Neuronal stem cell (in vitro differentiated cells): Measurements from ENCODE around the gene CRBN. TPM values are rescaled to one million over a fixed set of nuclear protein-coding genes. Genes with fewer than 3 reads are reported as not detected.

Experiments
- DNase-seq: peaks from one replicate; pipeline ENCODE4 v3.0.0-alpha.2; 2013; ENCODE audit warnings: low spot score
- H2AFZ ChIP-seq: one replicate; pipeline ENCODE4 v1.6.1; 2013; ENCODE audit warnings: mild to moderate bottlenecking, low read length, inconsistent platforms
- H2AK5ac ChIP-seq: 2 replicates; pipeline ENCODE4 v1.6.1; 2013; ENCODE audit warnings: low read depth, mild to moderate bottlenecking, inconsistent platforms, low read length, moderate library complexity, mixed read lengths
- H2BK120ac ChIP-seq: 2 replicates; pipeline ENCODE4 v1.6.1; 2013; ENCODE audit warnings: low read depth, mild to moderate bottlenecking, inconsistent platforms, low read length, moderate library complexity, mixed read lengths
- H2BK12ac ChIP-seq: one replicate; pipeline ENCODE4 v1.6.1; 2013; ENCODE audit warnings: low read length, inconsistent platforms
- H2BK15ac ChIP-seq: 2 replicates; pipeline ENCODE4 v1.6.1; 2013; ENCODE audit warnings: mild to moderate bottlenecking, low read length, inconsistent platforms, mixed read lengths
- H2BK5ac ChIP-seq: one replicate; pipeline ENCODE4 v1.6.1; 2013; ENCODE audit warnings: inconsistent platforms, mild to moderate bottlenecking, low read length, moderate library complexity
- H3K14ac ChIP-seq: one replicate; pipeline ENCODE4 v1.6.1; 2013; ENCODE audit warnings: low read length, inconsistent platforms
- H3K18ac ChIP-seq: 2 replicates; pipeline ENCODE4 v1.6.1; 2013; ENCODE audit warnings: low read length, inconsistent platforms
- H3K23ac ChIP-seq: 2 replicates; pipeline ENCODE4 v1.6.1; 2013; ENCODE audit warnings: low read depth, mild to moderate bottlenecking, mixed read lengths, low read length, inconsistent platforms; ENCODE audit not compliant: poor library complexity
- H3K27ac ChIP-seq: replicated peaks from 3 replicates; pipeline ENCODE4 v1.5.1; 2013; ENCODE audit warnings: low read length, inconsistent platforms
- H3K27me3 ChIP-seq, 3 experiments: 2 replicates each; pipeline ENCODE4 v1.6.1; 2013; ENCODE audit warnings: low read length in 3 of 3, mild to moderate bottlenecking in 2 of 3, inconsistent platforms in 1 of 3, low read depth in 1 of 3, mixed read lengths in 1 of 3, moderate library complexity in 1 of 3; ENCODE audit not compliant: control insufficient read depth in 3 of 3, insufficient read depth in 3 of 3
- H3K36me3 ChIP-seq, 2 donors: replicated peaks in 1 of 2; 2 replicates each; pipeline ENCODE4 v1.6.1; 2013; ENCODE audit warnings: low read length in 2 of 2; ENCODE audit not compliant: control insufficient read depth in 2 of 2, insufficient read depth in 2 of 2
- H3K4ac ChIP-seq: 2 replicates; pipeline ENCODE4 v1.6.1; 2013; ENCODE audit warnings: inconsistent platforms, mild to moderate bottlenecking, low read length, moderate library complexity
- H3K4me1 ChIP-seq, 2 donors: 1 replicate in 1 of 2; 2 replicates in 1 of 2; pipeline ENCODE4 v1.6.1; 2013; ENCODE audit warnings: low read length in 2 of 2, low read depth in 1 of 2; ENCODE audit not compliant: control insufficient read depth in 2 of 2, insufficient read depth in 1 of 2
- H3K4me2 ChIP-seq: one replicate; pipeline ENCODE4 v1.6.1; 2013; ENCODE audit warnings: mild to moderate bottlenecking, low read length, inconsistent platforms; ENCODE audit not compliant: insufficient read depth, poor library complexity, severe bottlenecking
- H3K4me3 ChIP-seq, 2 donors: 2 replicates each; pipeline ENCODE4 v1.5.1; 2013; ENCODE audit warnings: low read length in 2 of 2, mild to moderate bottlenecking in 2 of 2, inconsistent platforms in 1 of 2, moderate library complexity in 1 of 2
- H3K79me1 ChIP-seq: one replicate; pipeline ENCODE4 v1.6.1; 2013; ENCODE audit warnings: low read depth, mild to moderate bottlenecking, inconsistent platforms, low read length, moderate library complexity
- H3K9ac ChIP-seq: one replicate; pipeline ENCODE4 v1.6.1; 2013; ENCODE audit warnings: mild to moderate bottlenecking, low read depth, low read length, inconsistent platforms; ENCODE audit not compliant: poor library complexity
- H3K9me3 ChIP-seq, 2 donors: replicated peaks in 1 of 2; 2 replicates each; pipeline versions ENCODE3 to v1.6.1; 2013; ENCODE audit warnings: low read length in 2 of 2, mild to moderate bottlenecking in 2 of 2, inconsistent platforms in 1 of 2, low read depth in 1 of 2, mixed read lengths in 1 of 2, moderate library complexity in 1 of 2; ENCODE audit not compliant: control insufficient read depth in 2 of 2, insufficient read depth in 1 of 2
- H4K8ac ChIP-seq: one replicate; pipeline ENCODE4 v1.6.1; 2013; ENCODE audit warnings: low read depth, mild to moderate bottlenecking, inconsistent platforms, low read length, moderate library complexity
- H4K91ac ChIP-seq: one replicate; pipeline ENCODE4 v1.6.1; 2013; ENCODE audit warnings: low read length, low read depth, mild to moderate bottlenecking, inconsistent platforms; ENCODE audit not compliant: poor library complexity
- WGBS, 2 donors: extraction: QIAGEN DNeasy Blood & Tissue Kit; methylation state at CpG; one replicate each; pipeline ENCODE4 v1.1.7; 2013; ENCODE audit warnings: missing lambda C conversion rate in 2 of 2, mixed read lengths in 1 of 2; ENCODE audit not compliant: insufficient read length in 2 of 2, insufficient replicate concordance in 1 of 2; ENCODE audit errors: extremely low coverage in 2 of 2; 5-methylcytosine and 5-hydroxymethylcytosine counted together
- small RNA-seq: library from polyadenylated mRNA; stranded (forward); fragments of <200 nt; extraction: miRNeasy Mini kit (QIAGEN cat#:217004); gene quantifications from one replicate; pipeline ENCODE3, GENCODE V24; 2013; ENCODE audit not compliant: insufficient read depth

CRBN gene

GRCh38 chr3:3102751-3103150, 76.7 kb downstream of the CRBN start:
- no peak overlapping the region for H3K4ac ChIP-seq
- no peaks in the 10 kb centered on the region for H3K36me3 ChIP-seq
- H3K79me1 ChIP-seq, result no peaks in the 10 kb centered on the region
- no peak overlapping the region for H2BK12ac ChIP-seq
- no peak overlapping the region for H3K14ac ChIP-seq
- H2BK5ac ChIP-seq, result no peak overlapping the region
- H3K4me3 ChIP-seq, result no peak overlapping the region
- no peak overlapping the region for H2AK5ac ChIP-seq
- no peaks in the 10 kb centered on the region for H3K27me3 ChIP-seq
- H4K8ac ChIP-seq, result no peak overlapping the region
- H3K18ac ChIP-seq, result no peak overlapping the region
- H2BK120ac ChIP-seq, result no peak overlapping the region
- no peak overlapping the region for H3K27ac ChIP-seq
- no peak overlapping the region for H3K23ac ChIP-seq
- no peaks in the 10 kb centered on the region for H3K4me1 ChIP-seq
- no peak overlapping the region for H3K4me2 ChIP-seq
- H3K9ac ChIP-seq, result no peak overlapping the region
- no CpG with 5 or more reads among the region's 6 CpGs for WGBS, 2 donors
- no peak overlapping the region for H2BK15ac ChIP-seq
- DNase-seq, result no peak
- no peak overlapping the region for H2AFZ ChIP-seq
- no peak overlapping the region for H4K91ac ChIP-seq
- H3K9me3 ChIP-seq, result no peaks in the 10 kb centered on the region

- no peak overlapping the region for H3K23ac ChIP-seq
- no peak overlapping the region for H2AK5ac ChIP-seq
- H3K4me1 ChIP-seq, result no peaks in the 10 kb centered on the region
- no peak overlapping the region for H4K91ac ChIP-seq
- no peak overlapping the region for H3K14ac ChIP-seq
- no peaks in the 10 kb centered on the region for H3K79me1 ChIP-seq
- no peak overlapping the region for H4K8ac ChIP-seq
- H3K18ac ChIP-seq, result no peak overlapping the region
- no peak overlapping the region for H2AFZ ChIP-seq
- no peak overlapping the region for H2BK120ac ChIP-seq
- H3K4me2 ChIP-seq, result no peak overlapping the region
- H3K4ac ChIP-seq, result no peak overlapping the region
- no peaks in the 10 kb centered on the region for H3K36me3 ChIP-seq
- no peak overlapping the region for H2BK12ac ChIP-seq
- H3K4me3 ChIP-seq, result no peak overlapping the region
- no peak overlapping the region for H3K9ac ChIP-seq
- H2BK15ac ChIP-seq, result no peak overlapping the region
- H3K27me3 ChIP-seq, result no peaks in the 10 kb centered on the region
- no peak overlapping the region for H3K27ac ChIP-seq
- WGBS, 2 donors, result no CpG with 5 or more reads among the region's 6 CpGs
- no peak for DNase-seq
- H2BK5ac ChIP-seq, result no peak overlapping the region
- H3K9me3 ChIP-seq, result no peaks in the 10 kb centered on the region
Observed at GRCh38 chr3:3101660-3102458, 77.6 kb downstream of the CRBN start.

Small RNA genes within 50 kb of the gene (small RNA-seq; reads per million reads assigned to genes)
- gene RF00416, result not detected
